ENCODE results near the gene TOMM6.

TOMM6 gene

GRCh38 chr6:41836022-41836659 is 48.6 kb downstream of the TOMM6 start:
- Histone ChIP-seq H3K4me1 (no peaks in the 10 kb centered on the region), H3K4me3 (ENCODE audit: low read depth, low read length) (no peak overlapping the region), H3K27me3 (no peaks in the 10 kb centered on the region), H3K9me3 (no peaks in the 10 kb centered on the region), H3K36me3 (no peaks in the 10 kb centered on the region)
- no peak for DNase-seq
- no peak for TF ChIP-seq CTCF (IDR thresholded peaks at IDR 0.05; ENCODE audit: low read depth, low read length)

- Histone ChIP-seq H3K4me3 (ENCODE audit: low read depth, low read length) (no peak overlapping the region), H3K36me3 (no peaks in the 10 kb centered on the region), H3K4me1 (no peaks in the 10 kb centered on the region), H3K27me3 (no peaks in the 10 kb centered on the region), H3K9me3 (no peaks in the 10 kb centered on the region)
- no peak for TF ChIP-seq CTCF (IDR thresholded peaks at IDR 0.05; ENCODE audit: low read depth, low read length)
- no peak for DNase-seq
Observed at GRCh38 chr6:41836660-41837052, 49.2 kb downstream of the TOMM6 start.

All from BE2C (cell line).